Vagina (tissue), 2 donors: Measurements from ENCODE around the gene ATP2A3. TPM values are rescaled to one million over a fixed set of nuclear protein-coding genes. Genes with fewer than 3 reads are reported as not detected.

Experiments used
- DNase-seq, 2 donors: peaks; one replicate each; pipeline ENCODE4 v3.0.0-alpha.2; 2017; ENCODE audit errors: extremely low spot score in 2 of 2
- H3K27ac ChIP-seq: fragments of 200-600 bp; sonication (generic); one replicate; pipeline ENCODE4 v1.5.1; 2019
- H3K27me3 ChIP-seq: fragments of 200-600 bp; sonication (generic); one replicate; pipeline ENCODE4 v1.5.1; 2019
- H3K36me3 ChIP-seq, 2 donors: fragments of 200-600 bp; sonication (generic); one replicate each; pipeline ENCODE4 v1.5.1; 2017 to 2019
- H3K4me1 ChIP-seq: fragments of 200-600 bp; sonication (generic); one replicate; pipeline ENCODE4 v1.5.1; 2019
- H3K4me3 ChIP-seq, 2 donors: fragments of 200-600 bp; sonication (generic); 1 replicate in 1 of 2; 2 replicates in 1 of 2; pipeline ENCODE4 v1.5.1; 2016 to 2019
- H3K9me3 ChIP-seq: fragments of 200-600 bp; sonication (generic); one replicate; pipeline ENCODE4 v1.5.1; 2019
- CTCF ChIP-seq, 3 experiments: fragments of 450-650 bp in 2 of 3; fragments of 200-600 bp in 1 of 3; sonication (generic) in 1 of 3; IDR thresholded peaks; one replicate each; pipeline ENCODE4 v1.5.1; 2017 to 2019; ENCODE audit warnings: antibody characterized with exemption in 3 of 3, mild to moderate bottlenecking in 2 of 3, moderate library complexity in 2 of 3
- POLR2A ChIP-seq, 2 donors: fragments of 450-650 bp; IDR thresholded peaks; one replicate each; pipeline ENCODE4 v1.6.1; 2017; ENCODE audit warnings: antibody characterized with exemption in 2 of 2, mild to moderate bottlenecking in 2 of 2, moderate library complexity in 2 of 2
- POLR2AphosphoS5 ChIP-seq, 2 donors: sonication (generic); formaldehyde crosslinking; IDR thresholded peaks; one replicate each; pipeline ENCODE4 v1.9.0; 2017; ENCODE audit warnings: antibody characterized with exemption in 2 of 2, mild to moderate bottlenecking in 2 of 2, low read depth in 1 of 2; ENCODE audit not compliant: insufficient read depth in 1 of 2
- intact Hi-C: fragments of 100-400 bp; cut with DNase I; formaldehyde crosslinking; loops from one replicate; pipeline ENCODE4 v1.15.1; 2023
- total RNA-seq: library from RNA; depleted of rRNA; stranded (reverse); fragments of >200 nt; gene quantifications from one replicate; pipeline ENCODE4 v1.2.3, GENCODE V29; 2016

ATP2A3 gene
- total RNA-seq, 1 donor from 2014 or later: 15.5 TPM

- intact Hi-C loops: no loop called here
- no peaks in the 10 kb centered on the region for H3K36me3 ChIP-seq
- no peaks in the 10 kb centered on the region for H3K9me3 ChIP-seq
Measured at GRCh38 chr17:3969963-3970362, 5.7 kb upstream of the ATP2A3 start.

GRCh38 chr17:3968886-3969524 lies 4.8 kb upstream of the ATP2A3 start:
- intact Hi-C loops: no loop called here

More at GRCh38 chr17:3969963-3970362, 5.7 kb upstream of the ATP2A3 start:
- peaks cover 6% of the 10 kb centered on the region for H3K4me1 ChIP-seq
- no peaks in the 10 kb centered on the region for H3K27me3 ChIP-seq
- H3K4me3 ChIP-seq: no peak overlapping the region
- TF ChIP-seq CTCF (IDR thresholded peaks at IDR 0.05): no peak
- no peak for TF ChIP-seq POLR2AphosphoS5 (IDR thresholded peaks at IDR 0.05; ENCODE audit: insufficient read depth in 1 of 2, low read depth in 1 of 2)
- TF ChIP-seq POLR2A (IDR thresholded peaks at IDR 0.05): no peak
- DNase-seq: no peak
- H3K27ac ChIP-seq: no peak overlapping the region

GRCh38 chr17:3968015-3968414 lies 3.8 kb upstream of the ATP2A3 start:
- Histone ChIP-seq H3K27me3 (no peaks in the 10 kb centered on the region), H3K27ac (no peak overlapping the region), H3K4me1 (peaks cover 11% of the 10 kb centered on the region), H3K36me3 (no peaks in the 10 kb centered on the region), H3K4me3 (no peak overlapping the region), H3K9me3 (no peaks in the 10 kb centered on the region)
- no peak for DNase-seq
- TF ChIP-seq POLR2AphosphoS5 (IDR thresholded peaks at IDR 0.05; ENCODE audit: insufficient read depth in 1 of 2, low read depth in 1 of 2): no peak
- TF ChIP-seq CTCF (IDR thresholded peaks at IDR 0.05): no peak
- TF ChIP-seq POLR2A (IDR thresholded peaks at IDR 0.05): no peak
- intact Hi-C loops: no loop called here

More at GRCh38 chr17:3968886-3969524, 4.8 kb upstream of the ATP2A3 start:
- peaks cover 11% of the 10 kb centered on the region for H3K4me1 ChIP-seq
- no peak overlapping the region for H3K4me3 ChIP-seq
- H3K27me3 ChIP-seq: no peaks in the 10 kb centered on the region
- no peak for TF ChIP-seq POLR2AphosphoS5 (IDR thresholded peaks at IDR 0.05; ENCODE audit: insufficient read depth in 1 of 2, low read depth in 1 of 2)
- no peak for TF ChIP-seq CTCF (IDR thresholded peaks at IDR 0.05)
- TF ChIP-seq POLR2A (IDR thresholded peaks at IDR 0.05): no peak
- H3K9me3 ChIP-seq: no peaks in the 10 kb centered on the region
- H3K36me3 ChIP-seq: no peaks in the 10 kb centered on the region
- no peak overlapping the region for H3K27ac ChIP-seq
- no peak for DNase-seq

- no peaks in the 10 kb centered on the region for H3K36me3 ChIP-seq
- no peak overlapping the region for H3K4me3 ChIP-seq
- H3K27ac ChIP-seq: no peak overlapping the region
- no peak for DNase-seq
- no peak for TF ChIP-seq CTCF (IDR thresholded peaks at IDR 0.05)
- no peak for TF ChIP-seq POLR2AphosphoS5 (IDR thresholded peaks at IDR 0.05; ENCODE audit: insufficient read depth in 1 of 2, low read depth in 1 of 2)
- TF ChIP-seq POLR2A (IDR thresholded peaks at IDR 0.05): no peak
- intact Hi-C loops: no loop called here
- H3K9me3 ChIP-seq: no peaks in the 10 kb centered on the region
- H3K27me3 ChIP-seq: no peaks in the 10 kb centered on the region
- peaks cover 11% of the 10 kb centered on the region for H3K4me1 ChIP-seq
Measured at GRCh38 chr17:3966720-3967363, 2.6 kb upstream of the ATP2A3 start.
